WTC11 (cell line): ENCODE results near the gene SLC41A3.

Experiments used
- SP1 ChIP-seq: sonication (generic); formaldehyde crosslinking; conservative IDR thresholded peaks from 2 replicates; pipeline ENCODE4 v1.8.1; 2022; ENCODE audit warnings: missing genetic modification reagents
- TF ChIP-seq, protein P1 (sequence below): fragments of 200-600 bp; IDR thresholded peaks from 2 replicates; pipeline ENCODE4 v1.8.0; 2022; ENCODE audit warnings: antibody characterized with exemption

- TF ChIP-seq SP1 (CRISPR knock-in tag): no peak
- TF ChIP-seq, protein P1, sequence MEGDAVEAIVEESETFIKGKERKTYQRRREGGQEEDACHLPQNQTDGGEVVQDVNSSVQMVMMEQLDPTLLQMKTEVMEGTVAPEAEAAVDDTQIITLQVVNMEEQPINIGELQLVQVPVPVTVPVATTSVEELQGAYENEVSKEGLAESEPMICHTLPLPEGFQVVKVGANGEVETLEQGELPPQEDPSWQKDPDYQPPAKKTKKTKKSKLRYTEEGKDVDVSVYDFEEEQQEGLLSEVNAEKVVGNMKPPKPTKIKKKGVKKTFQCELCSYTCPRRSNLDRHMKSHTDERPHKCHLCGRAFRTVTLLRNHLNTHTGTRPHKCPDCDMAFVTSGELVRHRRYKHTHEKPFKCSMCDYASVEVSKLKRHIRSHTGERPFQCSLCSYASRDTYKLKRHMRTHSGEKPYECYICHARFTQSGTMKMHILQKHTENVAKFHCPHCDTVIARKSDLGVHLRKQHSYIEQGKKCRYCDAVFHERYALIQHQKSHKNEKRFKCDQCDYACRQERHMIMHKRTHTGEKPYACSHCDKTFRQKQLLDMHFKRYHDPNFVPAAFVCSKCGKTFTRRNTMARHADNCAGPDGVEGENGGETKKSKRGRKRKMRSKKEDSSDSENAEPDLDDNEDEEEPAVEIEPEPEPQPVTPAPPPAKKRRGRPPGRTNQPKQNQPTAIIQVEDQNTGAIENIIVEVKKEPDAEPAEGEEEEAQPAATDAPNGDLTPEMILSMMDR: no peak
These were observed 55.8 kb downstream of the SLC41A3 start for GRCh38 chr3:126028096-126028495.
